Endothelial cell of umbilical vein (primary cell): ENCODE measurements around the gene TRNAU1AP. TPM values are rescaled to one million over a fixed set of nuclear protein-coding genes. Genes with fewer than 3 reads are reported as not detected.
"Not testable (repeated sequence)": the region's sequence is repeated elsewhere in the genome, so short reads cannot be mapped to it uniquely, and the experiment has no call there.

Source experiments
- BruUV-seq: library from RNA; stranded (reverse); fragments of 400-500 nt; replicated peaks from 2 replicates; lab custom pipeline; 2021; lab: Mats Ljungman, UMichigan
- CTCF ChIA-PET: fragments of 300-600, 350-600 bp; sonication (Branson Sonifier 250); formaldehyde crosslinking; loops from one replicate; lab custom pipeline; 2021; ENCODE audit warnings: antibody characterized with exemption, inconsistent platforms; lab: Charles Lee
- POLR2A ChIA-PET: fragments of 300-600, 350-600 bp; sonication (Branson Sonifier 250); formaldehyde crosslinking; loops from one replicate; lab custom pipeline; 2021; ENCODE audit warnings: antibody characterized with exemption, inconsistent platforms; lab: Charles Lee
- DNase-seq: peaks from one replicate; pipeline ENCODE4 v3.0.0-alpha.2; 2011; ENCODE audit warnings: low read depth, low spot score
- FAIRE-seq: peaks from 2 replicates; lab custom pipeline; 2011; peaks lifted over from hg19 to GRCh38; lab: Jason Lieb, UNC
- H2AFZ ChIP-seq: 2 replicates; pipeline ENCODE4 v1.6.0; 2012; ENCODE audit warnings: low read depth, low read length, control low read depth, inconsistent platforms
- H3K27ac ChIP-seq: 2 replicates; pipeline ENCODE4 v1.5.1; 2011; ENCODE audit warnings: low read depth, mild to moderate bottlenecking, control low read depth, low read length, moderate library complexity; ENCODE audit not compliant: insufficient read depth
- H3K27me3 ChIP-seq, 2 experiments: 2 replicates each; pipeline versions ENCODE4 v1.6.0 to v1.6.1; 2011; ENCODE audit warnings: low read length in 2 of 2, mixed read lengths in 1 of 2; ENCODE audit not compliant: control insufficient read depth in 2 of 2, insufficient read depth in 2 of 2
- H3K36me3 ChIP-seq, 2 experiments: 2 replicates in 1 of 2; 3 replicates in 1 of 2; pipeline ENCODE4 v1.5.1; 2011; ENCODE audit warnings: low read length in 2 of 2, mild to moderate bottlenecking in 1 of 2, moderate library complexity in 1 of 2; ENCODE audit not compliant: control insufficient read depth in 2 of 2, insufficient read depth in 2 of 2; ENCODE audit errors: extremely low read depth in 1 of 2
- H3K4me1 ChIP-seq: 3 replicates; pipeline ENCODE4 v1.5.1; 2011; ENCODE audit warnings: mild to moderate bottlenecking, low read length; ENCODE audit not compliant: control insufficient read depth, insufficient read depth; ENCODE audit errors: extremely low read depth
- H3K4me2 ChIP-seq: 2 replicates; pipeline ENCODE4 v1.6.1; 2011; ENCODE audit warnings: low read length, control low read depth, mixed read lengths; ENCODE audit not compliant: insufficient read depth
- H3K4me3 ChIP-seq, 3 experiments: fragments of 200-600 bp in 1 of 3; sonication (generic), shearing (Covaris generic) in 1 of 3; replicated peaks in 1 of 3; 2 replicates each; pipeline ENCODE4 v1.5.1; 2011 to 2016; ENCODE audit warnings: control low read depth in 3 of 3, low read length in 3 of 3, mild to moderate bottlenecking in 2 of 3, inconsistent platforms in 1 of 3, low read depth in 1 of 3, moderate library complexity in 1 of 3; ENCODE audit not compliant: insufficient read depth in 1 of 3
- H3K79me2 ChIP-seq: 2 replicates; pipeline ENCODE4 v1.6.0; 2012; ENCODE audit warnings: low read length, inconsistent platforms; ENCODE audit not compliant: control insufficient read depth, insufficient read depth
- H3K9ac ChIP-seq: replicated peaks from 2 replicates; pipeline ENCODE3; 2011; ENCODE audit warnings: low read length, control low read depth; ENCODE audit not compliant: insufficient read depth; ENCODE audit errors: extremely low read depth
- H3K9me1 ChIP-seq: replicated peaks from 3 replicates; pipeline ENCODE4 v1.6.0; 2011; ENCODE audit warnings: mild to moderate bottlenecking, low read length; ENCODE audit not compliant: control insufficient read depth, insufficient read depth; ENCODE audit errors: extremely low read depth
- H3K9me3 ChIP-seq: replicated peaks from 2 replicates; pipeline ENCODE4 v1.5.1; 2012; ENCODE audit warnings: low read length, inconsistent platforms; ENCODE audit not compliant: control insufficient read depth, insufficient read depth
- H4K20me1 ChIP-seq: replicated peaks from 2 replicates; pipeline ENCODE3; 2011; ENCODE audit warnings: mild to moderate bottlenecking, low read length; ENCODE audit not compliant: control insufficient read depth, insufficient read depth; ENCODE audit errors: extremely low read depth
- EZH2 ChIP-seq: IDR thresholded peaks from 2 replicates; pipeline ENCODE4 v1.6.1; 2012; ENCODE audit warnings: borderline replicate concordance, low read depth, mild to moderate bottlenecking, moderate library complexity, low read length, inconsistent platforms; ENCODE audit not compliant: severe bottlenecking
- POLR2A ChIP-seq: IDR thresholded peaks from 2 replicates; pipeline ENCODE4 v1.6.1; 2012; ENCODE audit warnings: low read depth, mild to moderate bottlenecking, control low read depth, low read length
- POLR2AphosphoS5 ChIP-seq: IDR thresholded peaks from 2 replicates; pipeline ENCODE4 v1.6.1; 2012; ENCODE audit warnings: low read depth, mild to moderate bottlenecking, control low read depth, low read length, moderate library complexity; ENCODE audit not compliant: insufficient read depth
- dilution Hi-C: fragments of 300-500 bp; cut with MboI; formaldehyde crosslinking; loops from one replicate; pipeline ENCODE4 v1.15.0; 2019; ENCODE audit warnings: low sequenced_read_pairs; ENCODE audit not compliant: extremely low pct_ligation_motif_present
- intact Hi-C: fragments of 100-400 bp; cut with micrococcal nuclease; formaldehyde crosslinking; loops from one replicate; pipeline ENCODE4 v1.10.0; 2022
- polyA plus RNA-seq, 4 experiments: library from polyadenylated mRNA; depleted of rRNA in 3 of 4; stranded (reverse) in 3 of 4; unstranded in 1 of 4; fragments of >200 nt; gene quantifications; 2 replicates each; pipeline versions ENCODE4 v1.2.1 to v1.2.3, GENCODE V29; 2011 to 2012; ENCODE audit warnings: missing spikeins in 1 of 4
- total RNA-seq: library from RNA; stranded (reverse); gene quantifications from 2 replicates; pipeline ENCODE4 v1.2.3, GENCODE V29; 2021

Gene TRNAU1AP
- total and polyA plus RNA-seq, 2 donors (not counting 3 experiments of a cell fraction or from before 2014, with no cell fraction given), result 32.7 to 46.2 TPM

GRCh38 chr1:28512058-28512611, 40.8 kb upstream of the TRNAU1AP start:
- POLR2A ChIA-PET, result interaction anchor here (0.6 to 0.7 kb wide), 2 partner anchors 74 to 922 kb away, joined by 3 to 4 read pairs; no protein-coding TSS in a partner anchor
- CTCF ChIA-PET, result interaction anchor here (0.7 to 2.1 kb wide), 3 partner anchors 69 to 108 kb away, joined by 3 to 5 read pairs (median 3); no protein-coding TSS in a partner anchor
- intact Hi-C loops, result no loop called here

GRCh38 chr1:28514445-28514933, 38.4 kb upstream of the TRNAU1AP start:
- BruUV-seq, H3K4me2 ChIP-seq, H3K9ac ChIP-seq, DNase-seq, H3K9me1 ChIP-seq, H3K9me3 ChIP-seq, H2AFZ ChIP-seq, H4K20me1 ChIP-seq, H3K27me3 ChIP-seq, H3K4me3 ChIP-seq, H3K27ac ChIP-seq, dilution Hi-C loops, intact Hi-C loops, FAIRE-seq: not testable (repeated sequence)
- Histone ChIP-seq H3K79me2 (peaks cover 28% of the 10 kb centered on the region), H3K36me3 (peaks cover 16 to 21% of the 10 kb centered on the region in 2 experiments), H3K4me1 (peaks cover 31% of the 10 kb centered on the region)
- TF ChIP-seq POLR2A (peak; percentile 41), POLR2AphosphoS5 (peak; percentile 35)
- CTCF ChIA-PET, result interaction anchor here (1.0 to 3.3 kb wide), 4 partner anchors 88 to 363 kb away, joined by 3 to 32 read pairs (median 6); no protein-coding TSS in a partner anchor
- POLR2A ChIA-PET, result interaction anchor here (0.7 to 3.5 kb wide), 2 partner anchors 67 to 84 kb away, joined by 3 to 19 read pairs; no protein-coding TSS in a partner anchor

More at GRCh38 chr1:28512058-28512611, 40.8 kb upstream of the TRNAU1AP start:
- Histone ChIP-seq H3K27ac (no peak overlapping the region), H3K4me1 (peaks cover 34% of the 10 kb centered on the region), H3K79me2 (peaks cover 41% of the 10 kb centered on the region), H3K9me1 (no peaks in the 10 kb centered on the region), H3K4me3 (no peak overlapping the region), H3K36me3 (peaks cover 30 to 31% of the 10 kb centered on the region in 2 experiments), H3K4me2 (no peak overlapping the region), H3K27me3 (no peaks in the 10 kb centered on the region), H3K9ac (no peak overlapping the region), H4K20me1 (no peaks in the 10 kb centered on the region), H2AFZ (no peak overlapping the region), H3K9me3 (no peaks in the 10 kb centered on the region)
- DNase-seq (no peak), FAIRE-seq (no peak)
- BruUV-seq, result no TSS peak
- TF ChIP-seq EZH2 (no peak), POLR2A (peak; percentile 87)
- dilution Hi-C loops, result no loop called here
